T-helper 1 cell treated with Interleukin-12 subunit alpha and Interleukin-12 subunit beta and Interleukin-4 antibody, amounts not matched to agents 30 μg/mL and 1 μg/mL, for 36 hours (primary cell): ENCODE measurements around the gene SRF.

Experiments used
- H3K27ac Mint-ChIP-seq: one replicate; pipeline ENCODE4 v1.8.0; 2021; ENCODE audit warnings: mild to moderate bottlenecking, mixed read lengths
- H3K27me3 Mint-ChIP-seq: one replicate; pipeline ENCODE4 v1.8.0; 2021; ENCODE audit warnings: low read depth, mixed read lengths
- H3K36me3 Mint-ChIP-seq: one replicate; pipeline ENCODE4 v1.8.0; 2021; ENCODE audit warnings: low read depth, mixed read lengths
- H3K4me1 Mint-ChIP-seq: one replicate; pipeline ENCODE4 v1.8.0; 2021; ENCODE audit warnings: low read depth, mixed read lengths
- H3K4me3 Mint-ChIP-seq: one replicate; pipeline ENCODE4 v1.8.0; 2021; ENCODE audit warnings: mild to moderate bottlenecking, moderate library complexity, mixed read lengths
- H3K9me3 Mint-ChIP-seq: one replicate; pipeline ENCODE4 v1.8.0; 2021; ENCODE audit warnings: mixed read lengths

Gene SRF

DNA sequence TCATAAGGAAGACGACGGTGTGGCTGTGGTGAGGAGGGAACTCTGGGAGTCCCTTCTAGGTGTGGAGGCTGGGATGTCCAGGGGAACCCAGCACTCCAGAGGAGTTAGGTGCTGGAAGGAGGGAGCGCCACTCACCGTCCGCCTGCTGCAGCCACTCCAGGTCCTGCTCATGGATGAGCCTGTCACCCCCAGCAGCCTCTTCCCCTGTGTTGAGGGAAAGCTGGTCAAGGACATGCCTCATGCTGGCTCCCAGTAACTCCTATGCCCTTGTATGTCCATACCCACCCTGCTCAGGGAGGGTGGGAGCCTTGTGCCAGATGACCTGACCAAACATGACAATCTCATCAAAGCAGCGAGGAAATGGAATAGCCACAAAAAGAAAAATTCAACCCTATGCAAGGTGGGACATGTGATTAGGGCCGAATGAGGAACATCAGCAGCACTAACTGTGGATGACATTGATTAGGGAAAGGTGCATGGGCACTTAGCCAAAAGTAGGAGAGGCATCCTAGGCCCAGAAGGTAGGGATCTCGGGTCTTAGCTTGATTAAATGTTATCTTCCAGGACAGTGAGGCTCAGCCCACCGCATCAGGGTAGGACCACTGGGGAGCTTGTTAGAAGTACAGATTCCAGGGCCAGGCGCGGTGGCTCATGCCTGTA lies 55.3 kb downstream of the SRF start:
- H3K36me3 Mint-ChIP-seq, result peaks cover 25% of the 10 kb centered on the region
- peak overlapping the region; percentile 37 for H3K4me3 Mint-ChIP-seq
- peaks cover 47% of the 10 kb centered on the region for H3K4me1 Mint-ChIP-seq
- peaks cover 3% of the 10 kb centered on the region for H3K27me3 Mint-ChIP-seq
- no peaks in the 10 kb centered on the region for H3K9me3 Mint-ChIP-seq
- peak overlapping the region; percentile 87 for H3K27ac Mint-ChIP-seq

DNA sequence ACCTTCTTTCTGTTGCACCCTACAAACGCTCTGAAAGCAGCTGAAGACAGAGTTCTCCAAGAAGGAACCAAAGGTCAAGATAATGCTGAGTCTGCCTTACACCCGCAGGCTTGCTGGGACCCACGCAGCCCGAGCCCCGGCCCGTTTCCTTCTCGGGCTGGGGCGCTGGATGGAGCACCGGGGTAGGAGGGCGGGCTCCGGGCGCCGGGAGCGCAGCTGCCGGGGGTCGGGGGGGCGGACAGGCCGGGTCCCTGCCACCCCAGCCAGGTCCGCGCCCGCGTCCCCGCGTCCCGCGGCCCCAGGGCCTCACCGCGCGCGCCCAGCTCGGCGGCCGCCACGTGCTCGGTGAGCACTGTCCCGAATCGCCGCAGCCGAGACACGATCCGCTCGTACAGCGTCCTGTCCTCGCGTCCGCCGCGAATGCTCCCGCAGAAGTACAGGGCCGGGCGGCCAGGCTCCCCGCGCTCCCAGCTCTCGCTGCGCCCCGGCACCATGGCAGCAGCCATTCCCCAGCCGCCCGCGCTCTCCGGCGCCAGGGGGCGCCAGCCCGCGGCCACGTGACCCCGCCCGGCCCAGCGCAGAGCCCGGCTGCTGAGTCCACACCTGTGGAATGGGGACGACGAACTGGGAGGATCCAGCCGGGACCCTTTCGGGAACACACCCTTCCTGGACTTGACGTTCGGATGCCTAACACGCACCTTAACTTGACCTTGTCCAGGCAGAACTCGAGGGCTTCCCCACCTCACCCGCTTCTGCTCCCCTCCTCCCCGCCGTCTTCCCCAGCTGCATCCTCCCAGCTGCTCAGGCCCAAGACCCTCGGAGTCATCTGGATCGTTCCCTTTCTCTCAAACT lies 58.1 kb downstream of the SRF start, which contains the start of gene DNPH1:
DNPH1 (minus strand) TSS at position 531 of the 852 bp plus-strand sequence; CDS start at position 506, 25 bp downstream.
- H3K27me3 Mint-ChIP-seq, result peaks cover 17% of the 10 kb centered on the region
- H3K4me3 Mint-ChIP-seq, result peak within 1 kb of the TSS; percentile 89
- H3K36me3 Mint-ChIP-seq, result peaks cover 13% of the 10 kb centered on the region
- no peaks in the 10 kb centered on the region for H3K9me3 Mint-ChIP-seq
- H3K27ac Mint-ChIP-seq, result peak within 1 kb of the TSS; percentile 89
- peaks cover 38% of the 10 kb centered on the region for H3K4me1 Mint-ChIP-seq

DNA sequence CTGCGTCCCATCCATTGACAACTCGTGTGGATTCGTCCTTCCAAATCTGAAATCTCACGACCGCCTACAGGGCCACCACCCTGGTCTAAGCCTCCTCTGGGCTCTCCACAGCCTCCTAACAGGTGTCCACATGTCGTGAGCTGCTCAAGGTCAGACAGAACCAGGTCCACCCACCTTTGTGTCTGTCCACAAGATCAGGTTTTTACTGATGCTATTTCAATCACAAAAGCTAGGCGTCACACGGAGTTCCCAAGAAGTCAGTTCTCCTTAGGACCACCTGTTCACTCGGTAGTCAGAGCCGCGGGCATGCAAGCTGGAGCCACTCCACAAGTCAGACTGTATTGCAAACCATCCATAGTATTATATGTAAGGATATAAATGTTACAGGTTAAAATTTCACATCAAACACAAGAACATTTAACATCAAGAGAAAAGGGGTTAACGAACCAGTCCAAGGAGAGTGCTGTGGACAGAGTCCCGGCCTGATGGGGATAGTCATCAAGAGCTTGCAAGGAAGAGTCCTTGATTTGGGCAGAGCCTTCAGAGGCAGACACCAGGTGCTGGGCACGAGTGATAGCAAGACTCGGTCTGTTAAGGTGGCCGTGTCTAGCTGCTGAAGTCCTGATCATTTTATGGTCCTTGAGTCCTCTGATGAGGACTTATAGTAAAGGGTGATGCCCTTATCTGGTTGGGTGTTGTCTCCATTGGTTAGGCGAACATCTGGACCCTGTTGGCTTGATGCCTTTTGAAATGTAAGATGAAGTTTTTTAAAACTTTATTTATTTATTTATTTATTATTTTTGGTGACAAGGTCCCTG lies 58.9 kb downstream of the SRF start:
- H3K9me3 Mint-ChIP-seq, result no peaks in the 10 kb centered on the region
- peaks cover 17% of the 10 kb centered on the region for H3K27me3 Mint-ChIP-seq
- H3K27ac Mint-ChIP-seq, result peak overlapping the region; percentile 89
- peaks cover 32% of the 10 kb centered on the region for H3K4me1 Mint-ChIP-seq
- peak overlapping the region; percentile 89 for H3K4me3 Mint-ChIP-seq
- H3K36me3 Mint-ChIP-seq, result peaks cover 9% of the 10 kb centered on the region

DNA sequence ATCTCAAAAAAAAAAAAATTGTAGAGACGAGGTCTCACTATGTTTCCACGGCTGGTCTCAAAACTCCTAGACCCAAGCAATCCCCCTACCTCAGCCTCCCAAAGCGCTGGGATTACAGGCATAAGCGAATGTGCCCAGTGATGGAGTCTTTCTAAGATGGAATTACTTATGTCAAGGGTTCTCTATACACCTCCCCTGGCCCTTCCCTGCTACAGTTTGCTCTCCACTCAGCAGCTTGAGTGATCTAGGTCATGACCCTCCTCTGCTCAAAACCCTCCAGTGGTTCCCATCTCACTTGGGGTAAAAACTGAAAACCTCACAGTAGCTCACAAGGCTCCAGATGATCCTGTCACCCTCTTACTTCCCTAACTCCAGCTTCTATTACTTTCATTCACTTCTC lies 60.0 kb downstream of the SRF start:
- peaks cover 5% of the 10 kb centered on the region for H3K36me3 Mint-ChIP-seq
- H3K27me3 Mint-ChIP-seq, result peaks cover 21% of the 10 kb centered on the region
- H3K4me3 Mint-ChIP-seq, result peak overlapping the region; percentile 10
- H3K4me1 Mint-ChIP-seq, result peaks cover 24% of the 10 kb centered on the region
- no peak overlapping the region for H3K27ac Mint-ChIP-seq
- H3K9me3 Mint-ChIP-seq, result no peaks in the 10 kb centered on the region
